Choroid plexus epithelial cell (primary cell): ENCODE measurements around the gene ADGRD1.

Experiments used
- DNase-seq: peaks from one replicate; pipeline ENCODE4 v3.0.0-alpha.2; 2010; ENCODE audit warnings: low read depth
- H3K4me3 ChIP-seq: 2 replicates; pipeline ENCODE4 v1.5.1; 2011; ENCODE audit warnings: low read depth, mild to moderate bottlenecking, control low read depth, low read length, moderate library complexity
- TF ChIP-seq, protein P1 (sequence below): conservative IDR thresholded peaks from 2 replicates; pipeline ENCODE4 v1.5.1; 2011; ENCODE audit warnings: low read depth, mild to moderate bottlenecking, control low read depth, inconsistent platforms, low read length, moderate library complexity

ADGRD1 gene

DNA sequence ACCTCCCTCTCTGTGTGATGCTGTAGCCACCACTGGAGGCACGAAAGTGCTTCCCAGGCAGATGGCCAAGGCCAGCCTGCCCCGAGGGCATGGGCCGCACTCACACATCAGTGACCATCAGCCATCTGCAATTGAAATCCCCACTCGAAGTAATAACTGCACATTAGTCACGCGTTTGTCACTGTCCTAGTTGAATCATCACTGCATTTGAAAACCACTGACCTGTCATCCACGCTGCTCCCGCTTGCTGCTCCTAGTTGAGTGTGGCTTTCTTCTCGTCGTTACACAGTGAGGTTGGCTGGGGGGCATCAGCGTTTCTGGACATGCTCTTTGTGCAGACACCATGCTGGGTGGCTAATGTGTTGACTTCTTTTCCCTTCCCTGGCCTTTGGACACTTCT is 176.1 kb downstream of the ADGRD1 start:
- no peak overlapping the region for H3K4me3 ChIP-seq
- TF ChIP-seq, protein P1, sequence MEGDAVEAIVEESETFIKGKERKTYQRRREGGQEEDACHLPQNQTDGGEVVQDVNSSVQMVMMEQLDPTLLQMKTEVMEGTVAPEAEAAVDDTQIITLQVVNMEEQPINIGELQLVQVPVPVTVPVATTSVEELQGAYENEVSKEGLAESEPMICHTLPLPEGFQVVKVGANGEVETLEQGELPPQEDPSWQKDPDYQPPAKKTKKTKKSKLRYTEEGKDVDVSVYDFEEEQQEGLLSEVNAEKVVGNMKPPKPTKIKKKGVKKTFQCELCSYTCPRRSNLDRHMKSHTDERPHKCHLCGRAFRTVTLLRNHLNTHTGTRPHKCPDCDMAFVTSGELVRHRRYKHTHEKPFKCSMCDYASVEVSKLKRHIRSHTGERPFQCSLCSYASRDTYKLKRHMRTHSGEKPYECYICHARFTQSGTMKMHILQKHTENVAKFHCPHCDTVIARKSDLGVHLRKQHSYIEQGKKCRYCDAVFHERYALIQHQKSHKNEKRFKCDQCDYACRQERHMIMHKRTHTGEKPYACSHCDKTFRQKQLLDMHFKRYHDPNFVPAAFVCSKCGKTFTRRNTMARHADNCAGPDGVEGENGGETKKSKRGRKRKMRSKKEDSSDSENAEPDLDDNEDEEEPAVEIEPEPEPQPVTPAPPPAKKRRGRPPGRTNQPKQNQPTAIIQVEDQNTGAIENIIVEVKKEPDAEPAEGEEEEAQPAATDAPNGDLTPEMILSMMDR, result no peak
- DNase-seq, result no peak

DNA sequence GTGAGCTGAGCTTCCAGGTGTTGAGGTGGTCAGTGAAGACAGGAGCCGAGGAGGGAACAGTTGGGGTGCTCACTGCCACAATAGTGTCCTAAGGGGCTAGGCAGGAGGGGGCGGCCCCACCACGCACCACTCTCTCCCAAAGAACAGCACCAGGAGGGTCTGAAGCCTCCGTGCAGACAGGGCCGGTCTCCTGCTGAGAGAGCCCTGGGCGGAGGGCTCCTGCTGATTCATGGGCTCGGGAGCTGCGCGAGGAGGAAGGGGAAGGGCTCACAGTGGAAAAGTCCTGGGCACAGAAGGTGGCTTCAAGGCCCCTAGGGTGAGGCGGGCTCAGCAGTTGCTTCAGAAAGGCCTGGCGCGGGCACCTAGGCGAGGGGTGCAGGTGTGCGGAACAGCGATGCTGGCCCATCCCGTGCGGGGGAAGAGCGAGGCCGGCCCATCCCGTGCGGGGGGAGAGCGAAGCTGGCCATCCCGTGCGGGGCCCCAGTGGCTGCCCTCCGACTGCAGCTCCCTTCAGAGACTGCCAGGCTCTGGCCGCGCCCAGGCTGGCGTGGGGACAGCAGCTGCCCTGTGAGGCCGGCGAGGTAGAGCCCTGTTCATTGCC is 176.7 kb downstream of the ADGRD1 start:
- TF ChIP-seq, protein P1, result no peak
- no peak for DNase-seq
- no peak overlapping the region for H3K4me3 ChIP-seq

DNA sequence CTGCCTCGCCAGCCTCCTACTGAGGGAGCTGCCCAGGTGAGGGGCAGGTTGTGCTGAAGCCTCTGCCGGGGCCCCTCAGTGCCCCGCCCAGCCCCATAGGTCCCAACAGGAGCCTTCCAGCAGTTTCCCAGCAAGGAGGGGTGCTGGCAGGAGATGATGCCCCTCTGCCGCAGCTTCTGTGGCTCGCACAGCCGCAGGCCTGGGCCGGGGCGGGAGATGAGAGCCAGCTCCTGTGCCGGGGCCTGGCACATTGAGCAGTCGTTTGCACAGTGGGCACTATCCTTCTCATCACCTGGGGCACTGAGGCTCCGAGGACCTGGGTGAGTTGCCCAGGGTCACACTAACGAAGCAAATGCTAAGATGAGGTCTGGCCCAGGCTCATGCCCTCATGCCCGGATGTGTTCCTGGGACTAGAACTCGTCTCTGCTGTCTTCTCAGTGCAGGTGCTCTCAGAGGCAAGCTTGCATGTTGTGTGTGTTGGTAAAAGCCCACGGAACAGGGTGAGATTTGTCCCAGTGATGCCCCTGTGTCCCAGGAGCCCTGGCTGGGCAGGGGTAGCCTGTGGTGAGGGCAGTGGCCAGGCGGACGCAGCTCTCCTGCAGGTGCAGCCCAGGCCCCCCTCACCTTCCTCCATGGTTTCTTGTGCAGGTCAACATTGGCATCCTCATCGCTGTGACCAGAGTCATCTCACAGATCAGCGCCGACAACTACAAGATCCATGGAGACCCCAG is 177.5 kb downstream of the ADGRD1 start:
- no peak overlapping the region for H3K4me3 ChIP-seq
- no peak for DNase-seq
- TF ChIP-seq, protein P1, result no peak

DNA sequence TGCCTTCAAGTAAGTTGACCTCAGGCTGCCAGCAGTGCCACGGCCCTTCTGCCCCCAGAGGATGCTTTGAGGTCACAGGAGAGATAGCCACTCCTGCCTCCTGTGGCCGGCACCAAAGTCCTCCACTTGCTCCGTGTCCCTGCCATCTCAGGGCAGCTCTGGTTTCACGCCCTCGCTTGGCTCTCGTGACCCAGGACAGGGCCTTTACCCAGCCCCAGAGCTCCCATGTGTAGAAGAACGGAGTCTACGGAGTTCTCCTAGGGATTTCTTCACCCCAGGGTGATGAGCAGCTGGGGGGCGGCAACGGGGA is 178.1 kb downstream of the ADGRD1 start:
- TF ChIP-seq, protein P1, result no peak

DNA sequence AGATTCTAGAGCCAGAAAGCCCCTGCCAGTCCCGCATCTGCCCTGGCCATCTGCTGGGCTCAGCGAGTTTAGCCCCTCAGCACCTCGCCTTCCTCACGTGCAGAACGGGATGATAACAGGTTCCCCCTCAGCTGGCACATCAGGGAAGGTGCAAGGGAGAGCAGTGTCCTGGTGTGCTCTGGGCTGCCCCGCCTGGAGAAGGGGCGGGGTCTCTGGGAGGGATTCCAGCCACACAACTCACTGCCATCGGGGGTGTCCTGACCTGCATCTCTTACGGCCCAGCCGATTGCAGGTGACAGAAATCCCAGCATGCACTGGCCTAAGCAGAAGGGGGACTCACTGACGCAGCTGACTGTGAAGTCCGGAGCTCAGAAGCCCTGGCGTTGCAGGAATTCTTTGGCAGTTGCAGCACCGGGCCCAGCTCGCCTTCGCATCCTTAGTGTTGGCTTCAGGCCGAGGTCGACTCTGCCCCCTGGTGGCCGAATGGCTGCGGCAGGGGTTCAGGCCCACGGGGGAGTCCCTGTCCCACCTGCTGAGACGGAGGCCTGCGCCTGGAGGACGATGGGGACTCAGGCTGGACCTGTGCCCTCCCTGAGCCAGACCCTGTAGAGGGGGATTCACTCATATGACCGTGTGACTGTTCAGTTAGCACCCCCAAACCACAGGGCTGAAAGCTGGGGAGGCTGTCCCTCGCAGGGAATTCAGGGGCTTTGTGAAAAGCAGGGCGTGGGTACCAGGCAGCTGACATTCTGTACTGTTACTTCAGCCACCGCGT is 178.6 kb downstream of the ADGRD1 start:
- TF ChIP-seq, protein P1, result peak; percentile 61
- no peak overlapping the region for H3K4me3 ChIP-seq
- DNase-seq, result peak; percentile 65

More for the DNA sequence above, 178.1 kb downstream of the ADGRD1 start:
- DNase-seq, result no peak
- H3K4me3 ChIP-seq, result no peak overlapping the region

DNA sequence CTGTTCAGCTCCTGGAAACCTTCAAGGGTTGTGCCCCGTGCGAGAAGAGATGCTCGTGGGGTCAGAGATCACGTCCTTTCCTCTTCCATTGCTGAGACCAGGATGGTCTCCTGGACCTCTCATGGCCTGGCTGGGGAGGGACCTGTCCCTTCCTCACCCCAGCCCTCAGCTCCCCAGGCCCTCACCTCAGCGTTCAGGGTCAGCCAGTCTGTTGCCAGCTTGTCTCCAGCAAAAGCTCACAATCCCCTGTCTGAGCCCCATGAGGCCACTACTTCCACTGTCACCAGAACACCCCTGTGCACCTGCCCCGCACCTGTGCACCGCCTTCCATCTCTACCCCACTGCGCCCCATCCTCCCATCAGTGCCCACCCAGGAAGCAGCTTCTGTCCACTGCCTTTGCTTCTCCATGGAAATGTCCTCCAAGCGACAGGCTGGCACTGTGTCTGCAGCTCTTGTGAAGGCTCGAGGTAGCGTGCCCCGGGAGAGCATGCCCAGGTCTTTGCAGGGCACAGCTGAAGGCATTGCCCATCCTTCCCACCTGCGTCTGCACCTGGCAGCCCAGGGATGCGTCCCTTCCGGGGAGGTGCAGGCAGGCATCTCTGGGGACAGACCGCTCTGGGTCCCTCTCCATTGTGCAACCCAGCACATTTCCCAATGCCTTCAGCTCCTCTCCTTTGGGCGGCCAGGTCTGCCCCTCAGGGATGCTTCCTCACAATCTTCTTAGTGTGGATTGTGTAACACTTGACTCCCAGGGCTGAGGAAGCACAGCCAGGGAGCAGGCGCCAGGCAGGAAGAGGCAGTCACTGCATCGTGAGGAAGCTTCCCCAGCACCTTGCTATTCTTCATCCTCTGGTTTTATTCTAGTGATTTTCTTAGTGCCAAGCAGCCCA is 179.6 kb downstream of the ADGRD1 start:
- DNase-seq, result peak; percentile 1
- no peak overlapping the region for H3K4me3 ChIP-seq
- TF ChIP-seq, protein P1, result no peak
